Measurements from ENCODE around the gene JARID2.
"Not testable (repeated sequence)": the region's sequence is repeated elsewhere in the genome, so short reads cannot be mapped to it uniquely, and the experiment has no call there.

Gene JARID2

GRCh38 chr6:15289456-15289855, 43.6 kb downstream of the JARID2 start:
- DNase-seq (ENCODE audit: low spot score) = not testable (repeated sequence)

- DNase-seq (ENCODE audit: low spot score) = no peak
Measured at GRCh38 chr6:15290067-15290680, 44.3 kb downstream of the JARID2 start.

GRCh38 chr6:15290962-15291704, 45.3 kb downstream of the JARID2 start:
- no peak for DNase-seq (ENCODE audit: low spot score)

- DNase-seq (ENCODE audit: low spot score) = no peak
Measured at GRCh38 chr6:15292721-15293302, 46.9 kb downstream of the JARID2 start.

GRCh38 chr6:15293674-15294073, 47.8 kb downstream of the JARID2 start:
- no peak for DNase-seq (ENCODE audit: low spot score)

- DNase-seq (ENCODE audit: low spot score) = no peak
Measured at GRCh38 chr6:15294504-15294903, 48.6 kb downstream of the JARID2 start.

GRCh38 chr6:15296249-15296648, 50.4 kb downstream of the JARID2 start:
- no peak for DNase-seq (ENCODE audit: low spot score)

- no peak for DNase-seq (ENCODE audit: low spot score)
Measured at GRCh38 chr6:15296735-15297134, 50.9 kb downstream of the JARID2 start.

GRCh38 chr6:15297167-15297566, 51.3 kb downstream of the JARID2 start:
- not testable (repeated sequence) for DNase-seq (ENCODE audit: low spot score)

- DNase-seq (ENCODE audit: low spot score) = no peak
Measured at GRCh38 chr6:15297895-15298590, 52.2 kb downstream of the JARID2 start.

GRCh38 chr6:15299430-15300131, 53.7 kb downstream of the JARID2 start:
- no peak for DNase-seq (ENCODE audit: low spot score)

- no peak for DNase-seq (ENCODE audit: low spot score)
Measured at GRCh38 chr6:15301179-15302006, 55.5 kb downstream of the JARID2 start.

GRCh38 chr6:15303162-15303919, 57.5 kb downstream of the JARID2 start:
- no peak for DNase-seq (ENCODE audit: low spot score)

GRCh38 chr6:15303920-15304291, 58.0 kb downstream of the JARID2 start:
- DNase-seq (ENCODE audit: low spot score) = no peak

- no peak for DNase-seq (ENCODE audit: low spot score)
Measured at GRCh38 chr6:15304337-15305042, 58.6 kb downstream of the JARID2 start.

GRCh38 chr6:15305496-15305895, 59.6 kb downstream of the JARID2 start:
- DNase-seq (ENCODE audit: low spot score) = no peak

- no peak for DNase-seq (ENCODE audit: low spot score)
Measured at GRCh38 chr6:15305909-15306308, 60.0 kb downstream of the JARID2 start.

- no peak for DNase-seq (ENCODE audit: low spot score)
Measured at GRCh38 chr6:15308435-15309213, 62.8 kb downstream of the JARID2 start.
